Neural crest cell (in vitro differentiated cells): ENCODE results near the gene ZNRF1. TPM values are rescaled to one million over a fixed set of nuclear protein-coding genes. Genes with fewer than 3 reads are reported as not detected.

Source experiments
- DNase-seq: peaks from one replicate; pipeline ENCODE4 v3.0.0; 2021; ENCODE audit warnings: low read depth, mixed read lengths, low spot score
- H3K27ac Mint-ChIP-seq: one replicate; pipeline ENCODE4 v1.8.0; 2021; ENCODE audit warnings: mild to moderate bottlenecking, mixed read lengths; ENCODE audit not compliant: unreplicated experiment
- H3K27me3 Mint-ChIP-seq: 2 replicates; pipeline ENCODE4 v1.8.0; 2021; ENCODE audit warnings: low read depth, mild to moderate bottlenecking, mixed read lengths
- H3K36me3 Mint-ChIP-seq: 2 replicates; pipeline ENCODE4 v1.8.0; 2021; ENCODE audit warnings: low read depth, mild to moderate bottlenecking, mixed read lengths
- H3K4me1 Mint-ChIP-seq: 2 replicates; pipeline ENCODE4 v1.8.0; 2021; ENCODE audit warnings: mixed read lengths
- H3K4me3 Mint-ChIP-seq: one replicate; pipeline ENCODE4 v1.8.0; 2021; ENCODE audit warnings: mild to moderate bottlenecking, mixed read lengths
- H3K9me3 Mint-ChIP-seq: 2 replicates; pipeline ENCODE4 v1.8.0; 2021; ENCODE audit warnings: mixed read lengths
- total RNA-seq: library from RNA; stranded (reverse); gene quantifications from 2 replicates; pipeline ENCODE4 v1.2.1, GENCODE V29; 2021
- TF ChIP-seq, protein P1 (sequence below): fragments of 200-600 bp; sonication (generic); conservative IDR thresholded peaks from 2 replicates; pipeline ENCODE4 v1.5.0; 2021; ENCODE audit warnings: antibody characterized with exemption, mild to moderate bottlenecking

The ZNRF1 gene
- total RNA-seq, 1 donor from 2014 or later, result 48.4 TPM

DNA sequence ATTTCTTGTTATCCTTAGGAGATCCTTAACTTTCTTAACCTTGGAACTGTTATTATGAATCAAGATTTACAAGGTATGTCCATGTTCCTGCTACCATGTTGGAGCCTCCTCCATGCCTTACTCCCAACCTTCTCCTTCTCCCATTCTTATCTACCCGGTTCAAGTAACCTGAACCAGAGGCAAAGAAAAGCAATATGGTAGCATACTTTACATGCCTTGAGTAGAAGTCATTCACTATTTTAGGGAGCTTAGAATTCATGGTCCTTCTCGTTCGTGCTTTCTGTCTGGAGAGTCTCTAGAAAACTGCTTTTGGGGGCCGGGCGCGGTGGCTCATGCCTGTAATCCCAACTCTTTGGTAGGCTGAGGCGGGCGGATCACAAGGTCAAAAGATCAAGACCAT lies 80.1 kb downstream of the ZNRF1 start:
- no peak overlapping the region for H3K27ac Mint-ChIP-seq
- no peak overlapping the region for H3K4me3 Mint-ChIP-seq

DNA sequence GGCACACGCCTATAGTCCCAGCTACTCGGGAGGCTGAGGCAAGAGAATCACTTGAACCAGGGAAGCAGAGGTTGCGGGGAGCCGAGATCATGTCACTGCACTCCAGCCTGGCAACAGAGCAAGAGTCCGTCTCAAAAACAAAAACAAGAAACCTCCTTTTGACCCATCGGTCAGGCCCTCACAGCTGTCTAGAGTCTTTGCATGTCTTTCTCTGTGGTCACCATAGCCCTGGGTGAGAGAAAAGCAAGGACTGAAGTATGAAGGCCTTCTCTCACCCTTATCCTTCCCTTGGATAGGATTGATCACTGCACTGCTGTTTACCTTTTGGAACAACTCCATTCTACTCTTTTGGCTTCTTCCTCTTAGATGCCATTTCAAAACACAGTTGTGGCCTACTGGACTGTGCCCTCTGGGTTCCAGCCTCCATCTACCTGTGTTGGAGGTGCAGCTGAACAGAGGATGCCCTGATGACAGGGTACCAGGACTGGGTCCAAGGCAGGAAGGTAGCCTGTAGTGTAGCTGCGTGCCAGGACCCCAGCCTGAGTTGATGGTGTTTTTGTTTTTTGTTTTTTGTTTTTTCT lies 80.6 kb downstream of the ZNRF1 start:
- Mint-ChIP-seq H3K27me3 (no peaks in the 10 kb centered on the region), H3K27ac (no peak overlapping the region), H3K4me1 (peaks cover 16% of the 10 kb centered on the region), H3K4me3 (no peak overlapping the region), H3K36me3 (peaks cover 11% of the 10 kb centered on the region), H3K9me3 (peaks cover 2% of the 10 kb centered on the region)
- TF ChIP-seq, protein P1, sequence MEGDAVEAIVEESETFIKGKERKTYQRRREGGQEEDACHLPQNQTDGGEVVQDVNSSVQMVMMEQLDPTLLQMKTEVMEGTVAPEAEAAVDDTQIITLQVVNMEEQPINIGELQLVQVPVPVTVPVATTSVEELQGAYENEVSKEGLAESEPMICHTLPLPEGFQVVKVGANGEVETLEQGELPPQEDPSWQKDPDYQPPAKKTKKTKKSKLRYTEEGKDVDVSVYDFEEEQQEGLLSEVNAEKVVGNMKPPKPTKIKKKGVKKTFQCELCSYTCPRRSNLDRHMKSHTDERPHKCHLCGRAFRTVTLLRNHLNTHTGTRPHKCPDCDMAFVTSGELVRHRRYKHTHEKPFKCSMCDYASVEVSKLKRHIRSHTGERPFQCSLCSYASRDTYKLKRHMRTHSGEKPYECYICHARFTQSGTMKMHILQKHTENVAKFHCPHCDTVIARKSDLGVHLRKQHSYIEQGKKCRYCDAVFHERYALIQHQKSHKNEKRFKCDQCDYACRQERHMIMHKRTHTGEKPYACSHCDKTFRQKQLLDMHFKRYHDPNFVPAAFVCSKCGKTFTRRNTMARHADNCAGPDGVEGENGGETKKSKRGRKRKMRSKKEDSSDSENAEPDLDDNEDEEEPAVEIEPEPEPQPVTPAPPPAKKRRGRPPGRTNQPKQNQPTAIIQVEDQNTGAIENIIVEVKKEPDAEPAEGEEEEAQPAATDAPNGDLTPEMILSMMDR, result no peak
- no peak for DNase-seq

More for the DNA sequence above, 80.1 kb downstream of the ZNRF1 start:
- Mint-ChIP-seq H3K36me3 (peaks cover 11% of the 10 kb centered on the region), H3K9me3 (peaks cover 2% of the 10 kb centered on the region), H3K4me1 (peaks cover 17% of the 10 kb centered on the region), H3K27me3 (no peaks in the 10 kb centered on the region)
- TF ChIP-seq, protein P1, result no peak
- DNase-seq, result no peak

DNA sequence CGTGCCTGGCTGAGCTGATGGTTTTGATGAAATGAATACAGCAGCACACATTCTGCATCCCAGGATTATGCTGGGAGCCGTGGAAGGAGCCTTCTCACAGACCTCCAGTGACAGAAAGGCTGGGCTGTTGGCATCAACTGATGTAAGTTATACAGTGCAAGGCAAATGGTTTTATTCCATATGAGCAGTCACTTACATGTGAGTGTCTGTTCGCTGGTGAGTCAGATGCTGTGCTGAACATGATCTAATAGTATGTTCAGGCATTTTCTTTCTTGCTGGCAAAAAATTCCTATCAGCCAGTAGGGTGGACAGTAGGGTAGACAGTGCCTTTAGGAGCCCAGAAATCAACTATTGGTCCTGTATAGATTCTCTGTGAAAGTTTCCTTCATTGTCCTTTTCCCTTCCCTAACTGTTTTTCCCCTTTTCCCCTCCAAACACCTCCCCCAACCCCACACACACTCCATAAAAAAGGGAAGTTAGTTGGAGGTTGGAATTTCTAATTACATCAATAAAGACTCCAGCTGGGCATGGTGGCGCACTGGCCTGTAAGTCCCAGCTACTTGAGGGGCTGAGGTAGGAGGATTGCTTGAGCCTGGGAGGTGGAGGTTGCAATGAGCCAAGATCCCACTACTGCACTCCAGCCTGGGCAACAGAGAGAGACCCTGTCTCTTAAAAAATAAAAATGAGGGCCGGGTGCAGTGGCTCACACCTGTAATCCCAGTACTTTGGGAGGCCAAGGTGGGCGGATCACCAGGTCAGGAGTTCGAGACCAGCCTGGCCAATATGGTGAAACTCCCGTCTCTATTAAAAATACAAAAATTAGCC lies 81.6 kb downstream of the ZNRF1 start:
- Mint-ChIP-seq H3K9me3 (peaks cover 2% of the 10 kb centered on the region), H3K4me1 (peaks cover 14% of the 10 kb centered on the region), H3K36me3 (peaks cover 11% of the 10 kb centered on the region), H3K27ac (no peak overlapping the region), H3K4me3 (no peak overlapping the region), H3K27me3 (no peaks in the 10 kb centered on the region)
- TF ChIP-seq, protein P1, result no peak
- no peak for DNase-seq

DNA sequence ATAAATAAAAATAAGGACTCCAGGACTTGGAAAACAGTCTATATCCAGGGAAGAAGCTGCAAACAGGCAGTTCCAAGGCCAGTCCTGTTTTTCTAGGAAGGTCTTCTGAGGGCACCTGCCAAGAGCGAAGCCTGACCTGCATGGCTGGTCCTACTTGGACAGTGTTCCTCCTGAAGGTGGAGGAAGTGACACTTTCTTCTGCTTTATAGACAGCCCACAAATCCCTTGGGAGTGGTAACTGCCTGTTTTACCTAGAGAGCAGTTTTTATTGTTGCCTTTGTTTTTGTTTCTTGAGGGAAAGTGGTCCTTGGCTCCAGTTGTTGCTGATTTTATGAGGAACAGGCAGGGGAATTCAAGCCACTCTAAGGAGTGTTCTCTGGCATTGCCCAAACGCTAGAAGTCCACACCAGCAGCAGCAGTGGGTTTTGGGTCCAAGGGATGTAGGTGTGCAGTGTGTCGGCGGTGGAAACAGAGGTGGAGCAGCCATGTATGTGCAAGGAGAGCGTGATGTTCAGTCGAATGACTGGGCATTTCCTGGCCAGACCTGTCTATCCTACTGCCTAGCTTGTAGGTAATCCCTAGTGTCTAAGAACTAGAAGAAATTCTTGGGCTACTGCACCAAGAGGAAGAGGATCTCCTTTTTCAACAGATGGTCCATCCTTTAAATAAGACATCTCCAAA lies 82.5 kb downstream of the ZNRF1 start:
- no peak for DNase-seq
- peaks cover 2% of the 10 kb centered on the region for H3K9me3 Mint-ChIP-seq
- no peak overlapping the region for H3K4me3 Mint-ChIP-seq
- no peaks in the 10 kb centered on the region for H3K27me3 Mint-ChIP-seq
- H3K36me3 Mint-ChIP-seq, result peaks cover 9% of the 10 kb centered on the region
- TF ChIP-seq, protein P1, result no peak
- H3K4me1 Mint-ChIP-seq, result peaks cover 10% of the 10 kb centered on the region
- H3K27ac Mint-ChIP-seq, result no peak overlapping the region

DNA sequence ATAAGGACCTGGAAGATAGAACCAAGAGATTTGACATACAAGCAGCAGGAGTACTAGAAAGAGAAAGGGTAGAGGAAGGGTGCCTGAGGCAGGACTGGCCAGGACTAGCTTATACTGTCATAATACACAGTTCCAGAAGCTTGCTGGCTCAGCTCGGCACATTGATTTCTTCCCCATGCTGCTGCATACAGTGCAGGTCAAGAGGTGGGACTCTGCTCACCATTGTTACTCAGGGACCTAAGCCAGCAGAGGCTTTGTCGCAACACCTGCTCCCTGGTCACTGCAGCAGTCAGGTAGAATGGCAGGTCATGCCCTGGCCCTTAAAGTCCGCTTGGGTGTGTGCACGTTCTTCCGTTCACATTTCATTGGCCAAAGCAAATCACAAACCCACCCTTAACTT lies 85.0 kb downstream of the ZNRF1 start:
- TF ChIP-seq, protein P1, result no peak
- Mint-ChIP-seq H3K36me3 (peaks cover 2% of the 10 kb centered on the region), H3K9me3 (no peaks in the 10 kb centered on the region)

More for the DNA sequence above, 85.0 kb downstream of the ZNRF1 start:
- H3K27me3 Mint-ChIP-seq, result no peaks in the 10 kb centered on the region
- H3K27ac Mint-ChIP-seq, result no peak overlapping the region
- H3K4me1 Mint-ChIP-seq, result peaks cover 18% of the 10 kb centered on the region
- DNase-seq, result no peak
- no peak overlapping the region for H3K4me3 Mint-ChIP-seq
